ENCODE measurements around the gene CTRB1.

DNA sequence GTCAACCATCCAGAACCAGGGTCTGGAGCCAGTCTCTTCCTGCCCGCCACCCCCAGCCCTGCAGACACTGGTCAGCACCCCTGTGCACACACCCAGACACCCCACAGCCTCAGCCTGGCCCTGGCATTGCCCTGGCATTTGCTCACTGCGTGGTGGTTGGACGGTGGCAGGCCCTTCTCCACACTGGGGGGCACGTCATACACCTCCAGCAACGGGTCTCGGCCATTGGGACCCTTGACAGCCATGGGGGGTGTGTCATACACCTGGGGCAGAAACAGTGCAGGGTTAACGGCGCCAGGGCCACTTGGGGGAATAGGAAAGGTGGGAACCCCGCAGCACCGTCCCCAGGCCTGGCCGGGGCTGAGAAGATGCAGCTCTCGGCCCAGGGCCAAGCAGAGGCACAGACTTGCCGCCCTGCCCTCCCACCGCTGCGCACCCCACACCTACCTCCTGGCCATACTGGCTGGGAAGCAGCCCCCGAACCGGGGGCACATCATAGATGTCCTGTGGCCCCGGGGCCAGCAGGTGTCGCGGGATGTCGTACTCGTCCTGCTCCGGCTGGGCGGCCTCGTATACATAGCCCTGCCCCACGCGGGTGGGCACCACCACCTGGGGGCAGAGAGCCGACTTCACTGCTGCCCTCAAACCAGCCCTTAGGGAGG lies 18.1 kb downstream of the CTRB1 start:
- TF ChIP-seq CTCF (IDR thresholded peaks at IDR 0.05) (no peak), ZFX (IDR thresholded peaks at IDR 0.05; ENCODE audit: borderline replicate concordance) (no peak)
